ENCODE measurements around the gene RNASEH1.

GRCh38 chr2:3504741-3505140, 53.4 kb downstream of the RNASEH1 start:
- TF ChIP-seq POLR2A (IDR thresholded peaks at IDR 0.05): no peak
- no peak for TF ChIP-seq CTCF (IDR thresholded peaks at IDR 0.05)
- no peak for TF ChIP-seq EP300 (IDR thresholded peaks at IDR 0.05)
